Measurements from ENCODE around the gene MXI1. TPM values are rescaled to one million over a fixed set of nuclear protein-coding genes. Genes with fewer than 3 reads are reported as not detected.

The MXI1 gene
- total RNA-seq, 2 experiments from 2014 or later = 29.8 to 33.2 TPM

- H3K4me3 Mint-ChIP-seq = peak overlapping the region; percentile 74
- peaks cover 12% of the 10 kb centered on the region for H3K9me3 Mint-ChIP-seq
- peak overlapping the region; percentile 82 for H3K27ac Mint-ChIP-seq
- H3K4me1 Mint-ChIP-seq = peaks cover 35% of the 10 kb centered on the region
- no peak for DNase-seq
- H3K36me3 Mint-ChIP-seq = peaks cover 19% of the 10 kb centered on the region
- peaks cover 2% of the 10 kb centered on the region for H3K27me3 Mint-ChIP-seq
- POLR2A ChIA-PET = interaction anchor here (1.0 to 2.0 kb wide), 4 partner anchors 19 to 168 kb away, joined by 3 to 10 read pairs (median 4); no protein-coding TSS in a partner anchor
- ATAC-seq (ENCODE audit: low read depth) = peak; percentile 85
Measured at GRCh38 chr10:110335314-110336064, 128.1 kb downstream of the MXI1 start.

GRCh38 chr10:110336111-110336721 lies 128.8 kb downstream of the MXI1 start:
- DNase-seq = no peak
- Mint-ChIP-seq H3K27me3 (peaks cover 2% of the 10 kb centered on the region), H3K9me3 (peaks cover 7% of the 10 kb centered on the region), H3K4me3 (peak overlapping the region; percentile 74), H3K36me3 (peaks cover 15% of the 10 kb centered on the region), H3K27ac (peak overlapping the region; percentile 82), H3K4me1 (peaks cover 35% of the 10 kb centered on the region)
- POLR2A ChIA-PET = interaction anchor here (0.9 to 2.0 kb wide), 4 partner anchors 10 to 167 kb away, joined by 3 to 10 read pairs (median 4); no protein-coding TSS in a partner anchor
- no peak for ATAC-seq (ENCODE audit: low read depth)

Other genes starting within 250 kb of the MXI1 start
- gene ADD3, start 199.6 kb upstream of the MXI1 start, total RNA-seq = 100 to 1,000 TPM; 212 to 227 TPM
- gene SMNDC1, start 97.3 kb downstream of the MXI1 start, total RNA-seq = 10 to 100 TPM; 36.4 to 39.2 TPM